Common myeloid progenitor, CD34-positive (primary cell): Measurements from ENCODE around the gene GBP2.

Experiments
- CTCF ChIA-PET: fragments of 350-600 bp; sonication (Branson Sonifier 250); formaldehyde crosslinking; loops from one replicate; lab custom pipeline; 2021; ENCODE audit warnings: antibody characterized with exemption; lab: Charles Lee
- POLR2A ChIA-PET: fragments of 350-600 bp; sonication (Branson Sonifier 250); formaldehyde crosslinking; loops from one replicate; lab custom pipeline; 2021; ENCODE audit warnings: antibody characterized with exemption; lab: Charles Lee
- DNase-seq, 3 donors: peaks; one replicate each; pipeline versions ENCODE4 v3.0.0 to v3.0.0-alpha.2; 2013
- H3K27ac ChIP-seq, 2 experiments: 1 replicate in 1 of 2; 2 replicates in 1 of 2; pipeline ENCODE4 v1.7.0; 2013; ENCODE audit warnings: inconsistent platforms in 2 of 2, low read length in 2 of 2, mild to moderate bottlenecking in 2 of 2, low read depth in 1 of 2, moderate library complexity in 1 of 2; ENCODE audit not compliant: severe bottlenecking in 2 of 2, insufficient read depth in 1 of 2, poor library complexity in 1 of 2
- H3K27me3 ChIP-seq, 5 experiments: replicated peaks in 2 of 5; 1 replicate in 3 of 5; 2 replicates in 2 of 5; pipeline versions ENCODE4 v1.6.1 to v1.7.0; 2013; ENCODE audit warnings: low read length in 4 of 5, mild to moderate bottlenecking in 2 of 5, moderate library complexity in 2 of 5, inconsistent platforms in 1 of 5; ENCODE audit not compliant: insufficient read depth in 5 of 5, control insufficient read depth in 4 of 5
- H3K36me3 ChIP-seq, 4 experiments: 1 replicate in 2 of 4; 2 replicates in 2 of 4; pipeline versions ENCODE4 v1.6.1 to v1.7.0; 2013; ENCODE audit warnings: low read length in 3 of 4, control low read depth in 1 of 4, mild to moderate bottlenecking in 1 of 4; ENCODE audit not compliant: control insufficient read depth in 4 of 4, insufficient read depth in 4 of 4
- H3K4me1 ChIP-seq, 4 experiments: 1 replicate in 3 of 4; 2 replicates in 1 of 4; pipeline versions ENCODE4 v1.6.1 to v1.7.1; 2013; ENCODE audit warnings: low read length in 3 of 4, mild to moderate bottlenecking in 3 of 4, control low read depth in 1 of 4, inconsistent platforms in 1 of 4, moderate library complexity in 1 of 4; ENCODE audit not compliant: control insufficient read depth in 4 of 4, insufficient read depth in 4 of 4; ENCODE audit errors: control extremely low read depth in 1 of 4
- H3K4me3 ChIP-seq, 7 experiments: 1 replicate in 4 of 7; 2 replicates in 3 of 7; pipeline versions ENCODE4 v1.5.1 to v1.7.0; 2013; ENCODE audit warnings: mild to moderate bottlenecking in 7 of 7, low read length in 6 of 7, moderate library complexity in 6 of 7, inconsistent platforms in 2 of 7, low read depth in 2 of 7, control low read depth in 1 of 7; ENCODE audit not compliant: insufficient read depth in 4 of 7, control insufficient read depth in 1 of 7; ENCODE audit errors: extremely low read depth in 1 of 7
- H3K9me3 ChIP-seq, 5 experiments: 1 replicate in 4 of 5; 2 replicates in 1 of 5; pipeline versions ENCODE4 v1.6.1 to v1.7.1; 2013; ENCODE audit warnings: low read length in 4 of 5, mild to moderate bottlenecking in 2 of 5, inconsistent platforms in 1 of 5, low read depth in 1 of 5, moderate library complexity in 1 of 5; ENCODE audit not compliant: control insufficient read depth in 4 of 5, insufficient read depth in 2 of 5; ENCODE audit errors: control extremely low read depth in 1 of 5
- WGBS: methylation state at CpG from one replicate; pipeline ENCODE4 v1.1.5; 2013; ENCODE audit not compliant: insufficient coverage; 5-methylcytosine and 5-hydroxymethylcytosine counted together

Gene GBP2

GRCh38 chr1:89068291-89068690, 57.6 kb downstream of the GBP2 start:
- H3K27me3 ChIP-seq, result no peaks in the 10 kb centered on the region
- no peak for DNase-seq
- no peaks in the 10 kb centered on the region for H3K36me3 ChIP-seq
- ChIA-PET POLR2A (no interaction called here), CTCF (interaction anchor here (0.9 to 1.3 kb wide), 4 partner anchors 10 to 47 kb away, joined by 3 to 4 read pairs (median 4); no protein-coding TSS in a partner anchor)
- no peaks in the 10 kb centered on the region for H3K9me3 ChIP-seq
- H3K27ac ChIP-seq, result no peak overlapping the region
- H3K4me1 ChIP-seq, result peaks cover 5 to 18% (median 7%) of the 10 kb centered on the region in 4 experiments
- H3K4me3 ChIP-seq, result no peak overlapping the region

- CTCF ChIA-PET, result interaction anchor here (1.2 to 2.1 kb wide), 5 partner anchors 8 to 68 kb away, joined by 3 to 8 read pairs (median 3); partner anchors contain the start of gene GBP3
- Histone ChIP-seq H3K27me3 (no peaks in the 10 kb centered on the region), H3K27ac (peak within 1 kb of the TSS; percentile 29 to 75), H3K9me3 (no peaks in the 10 kb centered on the region), H3K4me3 (peak within 1 kb of the TSS in 6 of 7 experiments; percentile 56 to 86 (median 67)), H3K36me3 (peaks cover 0 to 3% (median 0%) of the 10 kb centered on the region in 4 experiments), H3K4me1 (peaks cover 4 to 16% (median 5%) of the 10 kb centered on the region in 4 experiments)
- no CpG with 5 or more reads among the region's 4 CpGs for WGBS
- peak; percentile 46 to 75 (median 70) for DNase-seq
- POLR2A ChIA-PET, result interaction anchor here (0.6 kb wide), 1 partner anchor 44 kb away, joined by 6 read pairs; no protein-coding TSS in a partner anchor
Observed at GRCh38 chr1:89065079-89065868, 60.6 kb downstream of the GBP2 start, which contains the start of gene GBP1. Gene GBP1, minus strand, starts transcription at chr1:89065208. Its CDS starts 1,974 bp downstream, at chr1:89063234.

GRCh38 chr1:89064632-89065031, 61.3 kb downstream of the GBP2 start:
- H3K27me3 ChIP-seq, result no peaks in the 10 kb centered on the region
- H3K4me1 ChIP-seq, result peaks cover 0 to 16% (median 4%) of the 10 kb centered on the region in 4 experiments
- WGBS, result 0% methylated on average over 2 of the region's 4 CpGs
- ChIA-PET POLR2A (interaction anchor here (0.6 kb wide), 1 partner anchor 44 kb away, joined by 6 read pairs; no protein-coding TSS in a partner anchor), CTCF (interaction anchor here (0.9 to 2.1 kb wide), 4 partner anchors 11 to 67 kb away, joined by 3 to 8 read pairs (median 3); no protein-coding TSS in a partner anchor)
- no peaks in the 10 kb centered on the region for H3K9me3 ChIP-seq
- H3K27ac ChIP-seq, result peak overlapping the region; percentile 29 to 75
- peaks cover 0 to 3% (median 0%) of the 10 kb centered on the region in 4 experiments for H3K36me3 ChIP-seq
- H3K4me3 ChIP-seq, result peak overlapping the region in 6 of 7 experiments; percentile 56 to 86 (median 67)
- DNase-seq, result peak in 1 of 3 donors; percentile 1

DNA sequence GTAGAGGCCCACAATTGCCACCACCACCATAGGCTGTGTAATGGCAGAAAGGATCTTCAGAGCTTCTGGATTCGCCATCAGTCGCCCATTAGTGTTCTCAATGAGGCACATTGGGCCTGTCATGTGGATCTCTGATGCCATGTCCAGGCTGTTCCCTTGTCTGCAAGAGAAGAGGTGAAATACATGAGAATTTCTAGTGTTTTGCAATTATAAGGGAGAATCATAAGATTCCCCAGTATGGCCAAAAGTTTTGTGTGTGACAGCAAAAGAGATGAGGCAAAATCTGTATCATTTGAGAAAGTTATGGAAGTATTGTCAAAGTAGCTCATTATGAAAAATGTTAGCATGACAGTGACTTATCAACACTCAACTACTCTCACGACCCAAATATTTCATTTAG, 62.8 kb downstream of the GBP2 start:
- POLR2A ChIA-PET, result no interaction called here

DNA sequence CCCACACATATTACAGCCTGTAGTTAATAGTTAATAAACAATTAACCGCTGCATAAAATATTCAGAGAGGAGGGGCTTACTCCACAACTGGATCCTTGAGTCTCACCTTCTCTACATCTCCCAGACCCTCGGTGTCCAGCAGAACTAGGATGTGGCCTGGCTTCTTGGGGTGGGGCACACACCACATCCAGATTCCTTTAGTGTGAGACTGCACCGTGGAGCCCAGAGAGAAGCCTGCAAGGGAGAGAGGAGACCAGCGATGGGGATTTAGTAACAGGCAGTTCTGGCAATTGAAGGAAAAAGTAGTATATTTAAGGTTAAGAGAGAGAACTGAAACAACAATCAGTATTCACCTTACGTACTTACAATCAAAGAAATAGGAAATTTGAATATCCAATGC, 65.8 kb downstream of the GBP2 start:
- no peak overlapping the region for H3K4me3 ChIP-seq
- H3K27ac ChIP-seq, result no peak overlapping the region
- peaks cover 0 to 30% (median 7%) of the 10 kb centered on the region in 4 experiments for H3K36me3 ChIP-seq
- POLR2A ChIA-PET, result no interaction called here
- no peak for DNase-seq
- WGBS, result 100% methylated on average over 2 of the region's 5 CpGs
- no peaks in the 10 kb centered on the region for H3K27me3 ChIP-seq
- CTCF ChIA-PET, result no interaction called here
- peaks cover 0 to 12% (median 2%) of the 10 kb centered on the region in 4 experiments for H3K4me1 ChIP-seq
- no peaks in the 10 kb centered on the region for H3K9me3 ChIP-seq

More for the DNA sequence above, 62.8 kb downstream of the GBP2 start:
- Histone ChIP-seq H3K36me3 (peaks cover 0 to 13% (median 6%) of the 10 kb centered on the region in 4 experiments), H3K9me3 (no peaks in the 10 kb centered on the region), H3K4me1 (peaks cover 0 to 16% (median 3%) of the 10 kb centered on the region in 4 experiments), H3K27ac (no peak overlapping the region), H3K4me3 (no peak overlapping the region), H3K27me3 (no peaks in the 10 kb centered on the region)
- CTCF ChIA-PET, result interaction anchor here (1.1 kb wide), 2 partner anchors 49 to 134 kb away, joined by 3 read pairs; no protein-coding TSS in a partner anchor
- no peak for DNase-seq
- no CpG with 5 or more reads among the region's 3 CpGs for WGBS
